Measurements from ENCODE around the gene PTCD1.

DNA sequence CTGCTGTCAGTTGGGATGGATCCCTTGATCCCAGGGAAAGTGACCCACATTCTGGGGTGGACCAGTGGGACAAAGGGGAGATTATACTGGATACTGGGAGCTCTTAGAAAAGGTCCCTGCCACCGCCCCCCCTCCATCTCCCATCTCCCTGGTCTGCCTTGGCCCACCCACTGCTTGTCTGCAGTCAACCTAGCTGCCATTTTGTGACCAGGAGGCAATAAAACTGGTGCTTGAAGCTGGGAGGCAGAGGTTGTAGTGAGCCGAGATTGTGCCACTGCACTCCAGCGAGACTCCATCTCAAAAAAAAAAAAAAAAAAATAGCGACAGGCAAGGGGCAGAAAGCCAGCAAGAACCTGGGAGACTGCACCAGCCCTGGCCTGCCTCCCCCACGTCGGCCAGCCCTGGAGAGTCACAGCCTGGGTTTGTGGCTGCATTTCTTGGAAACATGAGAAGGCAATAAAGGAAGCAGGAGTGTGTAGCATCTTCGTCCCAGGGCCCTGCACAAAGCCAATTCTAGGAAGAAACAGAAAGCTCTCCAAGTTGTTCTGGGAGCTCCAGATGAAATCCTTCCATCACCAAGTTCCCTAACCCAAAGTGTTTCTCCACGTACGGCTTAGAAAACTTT, 68.7 kb downstream of the PTCD1 start:
- TF ChIP-seq, protein P1, sequence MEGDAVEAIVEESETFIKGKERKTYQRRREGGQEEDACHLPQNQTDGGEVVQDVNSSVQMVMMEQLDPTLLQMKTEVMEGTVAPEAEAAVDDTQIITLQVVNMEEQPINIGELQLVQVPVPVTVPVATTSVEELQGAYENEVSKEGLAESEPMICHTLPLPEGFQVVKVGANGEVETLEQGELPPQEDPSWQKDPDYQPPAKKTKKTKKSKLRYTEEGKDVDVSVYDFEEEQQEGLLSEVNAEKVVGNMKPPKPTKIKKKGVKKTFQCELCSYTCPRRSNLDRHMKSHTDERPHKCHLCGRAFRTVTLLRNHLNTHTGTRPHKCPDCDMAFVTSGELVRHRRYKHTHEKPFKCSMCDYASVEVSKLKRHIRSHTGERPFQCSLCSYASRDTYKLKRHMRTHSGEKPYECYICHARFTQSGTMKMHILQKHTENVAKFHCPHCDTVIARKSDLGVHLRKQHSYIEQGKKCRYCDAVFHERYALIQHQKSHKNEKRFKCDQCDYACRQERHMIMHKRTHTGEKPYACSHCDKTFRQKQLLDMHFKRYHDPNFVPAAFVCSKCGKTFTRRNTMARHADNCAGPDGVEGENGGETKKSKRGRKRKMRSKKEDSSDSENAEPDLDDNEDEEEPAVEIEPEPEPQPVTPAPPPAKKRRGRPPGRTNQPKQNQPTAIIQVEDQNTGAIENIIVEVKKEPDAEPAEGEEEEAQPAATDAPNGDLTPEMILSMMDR (IDR thresholded peaks at IDR 0.05) = no peak
- no peak for TF ChIP-seq POLR2AphosphoS5 (IDR thresholded peaks at IDR 0.05)
- no peak for TF ChIP-seq POLR2A (IDR thresholded peaks at IDR 0.05)

All from breast epithelium (tissue), 3 donors.